Activated CD4-positive, CD25-positive, alpha-beta regulatory T cell treated with anti-CD3 and anti-CD28 coated beads, Interleukin-2, amount 50 U/mL, for 16 hours (primary cell): ENCODE results near the gene KLK12.
"Not testable (repeated sequence)": the region's sequence is repeated elsewhere in the genome, so short reads cannot be mapped to it uniquely, and the experiment has no call there.

Source experiments
- DNase-seq: peaks from one replicate; pipeline ENCODE4 v3.0.0-alpha.2; 2020; ENCODE audit warnings: low read depth, low spot score

The KLK12 gene

DNA sequence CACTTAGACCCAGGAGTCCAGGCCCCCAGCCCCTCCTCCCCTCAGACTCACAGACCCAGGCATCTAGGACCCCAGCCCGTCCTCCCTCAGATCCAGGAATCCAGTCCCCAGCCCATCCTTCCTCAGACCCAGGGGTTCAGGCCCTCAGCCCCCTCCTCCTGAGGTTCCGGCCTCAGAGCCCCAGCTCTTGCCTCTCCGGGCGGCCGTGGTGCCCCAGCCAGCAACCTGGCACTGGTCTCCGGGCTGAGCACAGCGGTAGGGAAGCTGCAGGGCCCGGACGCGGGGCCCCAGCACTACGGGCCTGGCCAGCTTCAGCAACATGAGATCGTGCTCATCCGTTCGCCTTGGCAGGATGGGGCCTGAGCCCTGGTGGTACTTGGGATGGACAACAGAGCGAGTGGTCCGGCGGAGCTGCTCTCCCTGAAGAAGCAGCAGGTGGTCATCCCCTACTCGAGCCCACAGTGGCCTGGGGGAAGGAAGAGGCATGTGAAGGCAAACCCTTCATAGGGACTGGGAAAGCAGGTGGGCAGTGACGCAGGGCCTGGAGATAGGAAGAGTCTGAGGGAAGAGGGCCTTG, 19.0 kb downstream of the KLK12 start:
- no peak for DNase-seq

DNA sequence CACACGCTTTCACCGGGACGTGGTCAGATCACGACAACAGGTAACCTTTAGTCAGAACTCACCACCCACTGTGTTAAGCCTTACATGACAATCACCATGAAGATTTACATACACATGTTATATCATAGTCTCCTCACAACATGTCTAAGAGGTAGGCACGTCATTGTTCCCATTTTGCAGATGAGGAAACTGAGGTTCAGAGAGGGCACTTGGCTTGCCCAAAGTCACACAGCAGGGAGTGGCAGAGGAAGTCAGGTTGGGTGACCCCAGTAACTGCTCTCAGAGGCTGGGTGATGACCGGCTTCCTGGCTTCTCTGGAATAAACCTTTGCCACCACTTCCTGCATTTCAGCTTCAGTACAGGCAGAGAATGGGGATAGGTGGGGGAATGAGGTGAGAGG, 20.6 kb downstream of the KLK12 start:
- DNase-seq = no peak

DNA sequence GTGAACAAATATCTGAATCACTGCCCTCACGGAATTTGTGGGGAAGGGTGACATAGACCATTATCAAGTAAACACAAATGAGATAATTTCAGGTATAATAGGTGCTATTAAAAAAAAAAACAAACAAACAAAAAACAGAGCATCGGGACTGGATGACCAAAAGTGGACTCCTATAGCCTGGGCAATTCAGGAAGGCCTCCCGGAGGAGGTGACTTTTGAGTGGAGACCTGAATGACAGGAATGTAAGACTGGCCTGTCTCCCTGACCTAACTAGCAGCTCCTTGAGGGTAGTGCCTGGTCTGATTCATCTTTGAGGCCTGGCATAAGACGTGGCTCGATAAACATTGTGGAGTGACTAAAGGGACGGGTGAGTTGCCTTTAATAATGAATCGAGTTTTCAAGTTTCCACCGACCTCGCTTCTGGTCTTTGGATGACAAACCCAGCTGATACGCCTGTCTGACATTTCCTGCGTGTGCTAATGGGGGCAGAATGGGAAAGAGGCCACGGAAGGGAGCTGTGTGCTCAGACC, 22.1 kb downstream of the KLK12 start:
- no peak for DNase-seq

DNA sequence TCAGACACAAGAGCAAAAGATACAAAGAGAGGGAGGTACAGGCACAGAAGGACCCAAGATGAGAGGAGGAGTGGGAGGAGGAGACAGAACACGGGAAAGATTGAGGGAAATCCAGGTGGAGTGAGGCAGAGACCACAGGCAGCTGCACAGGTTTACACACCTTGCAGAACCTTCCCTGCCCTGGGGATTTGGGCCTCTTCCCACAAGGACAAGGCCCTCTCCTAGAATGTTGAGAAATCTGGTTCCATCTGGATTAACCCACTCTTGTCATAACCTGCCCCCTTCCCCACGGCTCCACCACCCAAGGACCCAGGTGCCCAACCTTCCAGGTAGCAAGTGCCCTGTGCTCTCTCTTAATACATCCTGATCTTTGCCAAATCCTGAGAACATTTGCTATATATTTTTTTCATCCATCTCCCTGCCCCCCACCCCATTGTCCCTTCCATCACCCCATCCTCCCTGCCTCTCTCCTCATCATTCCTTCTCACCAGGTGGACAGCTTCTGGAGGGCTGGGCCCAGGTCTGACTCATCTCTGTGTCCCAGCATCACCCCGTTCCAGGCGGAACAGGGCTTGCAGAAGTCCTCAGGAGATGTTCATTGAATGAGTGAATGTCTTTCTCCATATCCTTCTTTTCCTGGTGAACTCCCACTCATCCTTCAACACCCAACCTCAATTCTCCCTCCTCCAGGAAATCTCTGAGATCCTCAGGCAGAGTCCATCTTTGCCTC, 24.6 kb downstream of the KLK12 start:
- no peak for DNase-seq

DNA sequence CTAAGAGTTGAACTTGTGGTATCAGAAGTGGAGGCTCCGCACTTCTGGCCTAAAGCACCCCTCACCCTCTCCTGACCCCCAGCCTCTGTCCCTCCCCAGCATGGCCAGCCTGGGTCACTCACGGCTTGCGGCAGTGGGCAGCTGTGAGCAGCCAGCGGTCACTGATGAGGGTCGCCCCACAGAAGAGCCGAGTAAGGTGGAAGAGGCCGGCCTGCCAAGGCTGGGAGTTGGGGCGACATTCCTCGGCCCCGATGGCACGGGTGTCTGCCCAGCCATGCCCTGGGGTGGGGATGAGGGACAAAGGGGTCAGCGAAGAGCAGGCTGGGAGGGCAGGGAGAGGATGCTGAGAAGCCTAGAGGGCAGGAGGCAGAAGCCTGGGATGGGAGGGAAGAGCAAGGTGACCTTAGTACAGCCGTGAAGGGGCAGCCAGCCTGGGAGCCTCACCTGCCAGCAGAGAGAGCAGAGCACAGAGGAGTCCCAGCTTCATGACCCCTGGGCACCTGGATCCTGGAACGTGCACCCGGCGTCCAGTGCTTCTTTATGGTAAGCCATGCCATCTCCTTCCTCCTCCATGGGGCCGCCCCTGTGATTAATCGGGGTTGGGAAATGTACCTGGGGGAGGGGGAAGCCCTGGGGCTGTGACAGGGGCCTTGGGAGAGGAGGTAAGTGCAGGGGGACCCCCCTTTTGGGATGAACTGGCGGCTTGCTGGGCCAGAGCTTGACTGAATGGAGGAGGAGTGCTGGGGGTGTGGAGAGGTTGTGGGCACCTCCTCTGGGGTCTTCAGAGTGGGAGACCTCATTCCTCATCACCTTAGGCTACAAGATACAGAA, 25.5 kb downstream of the KLK12 start:
- no peak for DNase-seq

DNA sequence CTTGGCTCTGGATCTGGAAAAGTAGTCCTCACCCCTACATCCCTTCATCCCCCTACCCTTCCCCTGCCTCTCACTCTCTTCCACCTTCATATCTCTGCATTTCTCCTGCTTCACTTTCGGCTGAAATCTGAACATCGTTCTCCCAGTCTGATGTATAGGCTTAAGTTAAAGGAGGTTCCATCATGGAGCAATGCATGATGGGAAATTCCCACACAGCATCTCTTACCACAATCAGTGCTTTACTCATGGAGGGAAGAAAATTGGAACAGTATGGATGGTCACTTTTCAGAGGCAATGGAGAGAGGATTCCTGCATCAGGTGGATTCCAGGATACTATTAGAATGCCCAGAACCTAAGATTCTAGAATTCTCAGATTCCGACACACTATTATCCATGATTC, 27.3 kb downstream of the KLK12 start:
- DNase-seq = no peak

DNA sequence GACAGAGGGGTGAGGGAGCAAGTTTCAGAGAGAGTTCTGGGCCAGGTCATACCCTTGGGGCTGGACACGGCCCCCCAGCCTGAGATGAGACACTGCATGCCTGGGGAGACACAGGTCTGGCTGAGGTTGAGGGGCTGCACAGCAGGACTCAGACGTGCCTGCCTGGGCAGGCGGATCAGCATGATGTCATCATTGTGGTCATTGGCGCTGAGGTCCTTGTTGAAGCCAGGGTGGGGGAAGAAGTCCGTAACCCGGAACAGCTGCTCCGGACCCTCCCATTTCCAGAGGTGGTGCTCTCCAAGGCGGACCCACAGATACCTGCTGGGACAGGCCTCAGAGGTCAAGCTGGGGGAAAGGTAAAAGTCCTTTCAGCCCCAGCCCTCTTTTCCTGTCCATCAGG, 28.4 kb downstream of the KLK12 start:
- no peak for DNase-seq

DNA sequence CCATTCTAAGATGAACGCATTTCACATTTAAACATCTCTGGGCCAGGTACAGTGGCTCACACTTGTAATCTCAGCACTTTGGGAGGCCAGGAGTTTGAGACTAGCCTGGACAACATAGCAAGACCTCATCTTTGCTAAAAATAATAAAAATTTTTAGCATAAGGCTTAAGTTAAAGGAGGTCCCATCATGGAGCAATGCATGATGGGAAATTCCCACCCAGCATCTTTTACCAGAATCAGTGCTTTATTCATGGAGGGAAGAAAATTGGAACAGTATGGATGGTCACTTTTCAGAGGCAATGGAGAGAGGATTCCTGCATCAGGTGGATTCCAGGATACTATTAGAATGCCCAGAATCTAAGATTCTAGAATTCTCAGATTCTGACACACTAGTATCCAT, 29.6 kb downstream of the KLK12 start:
- DNase-seq = no peak

GRCh38 chr19:51003316-51003715, 31.5 kb downstream of the KLK12 start:
- DNase-seq = no peak

- DNase-seq = no peak
Measured at GRCh38 chr19:51002542-51003311, 32.1 kb downstream of the KLK12 start.

DNA sequence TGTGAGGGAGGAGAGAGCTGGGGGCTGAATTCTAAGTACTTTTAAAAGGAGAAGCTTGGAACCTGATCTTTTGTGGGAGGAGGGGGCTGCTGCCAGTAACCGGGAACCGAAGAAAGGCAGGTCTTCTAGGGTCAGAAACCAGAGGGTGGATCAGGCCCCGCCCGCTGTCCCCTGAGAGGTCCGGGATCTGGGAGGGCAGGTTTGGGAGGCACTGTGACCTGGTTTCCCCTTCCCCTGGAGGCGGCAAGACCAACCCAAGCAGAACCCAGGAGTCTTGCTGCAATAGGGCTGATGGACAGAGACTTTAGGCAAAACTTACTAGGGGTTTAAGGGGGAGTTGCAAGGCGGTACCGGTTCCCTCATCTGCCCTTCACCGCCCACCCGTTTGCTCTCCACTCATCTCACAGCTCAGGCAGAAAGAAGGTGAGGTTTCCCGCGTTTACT, 32.7 kb downstream of the KLK12 start:
- no peak for DNase-seq

DNA sequence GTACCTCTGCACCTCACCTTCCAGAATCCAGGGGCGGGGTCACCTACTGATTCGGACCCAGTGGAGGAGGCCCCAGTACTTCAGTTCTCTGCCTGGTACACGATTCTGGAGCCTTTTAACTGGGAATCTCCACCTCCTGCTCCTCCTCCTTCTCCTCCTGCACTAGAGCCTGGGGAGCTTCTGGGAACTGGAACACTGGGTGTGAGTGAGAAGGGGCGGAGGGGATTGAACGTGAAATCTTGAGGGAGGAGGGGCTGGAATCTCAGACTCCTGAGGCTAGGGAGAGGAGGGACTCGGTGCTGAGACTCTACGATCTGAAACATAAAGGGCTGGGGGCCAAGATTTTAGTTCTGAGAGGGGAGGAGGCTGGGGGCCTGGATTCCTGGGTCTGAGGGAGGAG, 33.3 kb downstream of the KLK12 start, which contains the start of gene KLK8:
TSS of gene KLK8 (minus strand) at position 90 of the 400 bp plus-strand sequence. CDS start 437 bp downstream, outside the sequence.
- DNase-seq = no peak

DNA sequence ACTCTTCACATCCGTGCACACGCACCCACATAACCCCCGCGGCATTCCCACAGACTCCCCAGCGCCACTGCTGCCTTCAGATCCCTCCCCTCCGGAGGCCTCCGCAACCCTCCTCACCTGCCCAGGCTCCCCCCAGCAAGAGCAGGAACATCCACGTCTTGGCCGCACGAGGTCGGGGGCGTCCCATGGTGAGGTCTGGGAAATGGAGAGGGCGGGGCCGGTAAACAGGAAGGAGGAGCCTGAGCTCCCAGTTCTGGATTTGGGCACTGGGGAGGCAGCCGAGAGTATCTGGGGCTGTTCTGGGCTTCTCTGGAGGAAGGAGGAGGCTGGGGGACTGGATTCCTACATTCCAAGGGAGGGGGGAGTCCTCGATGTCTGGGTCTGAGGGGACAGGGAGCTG, 33.8 kb downstream of the KLK12 start:
- no peak for DNase-seq

GRCh38 chr19:51000426-51000825, 34.4 kb downstream of the KLK12 start:
- no peak for DNase-seq

- no peak for DNase-seq
Measured at GRCh38 chr19:50998686-50999085, 36.1 kb downstream of the KLK12 start.

DNA sequence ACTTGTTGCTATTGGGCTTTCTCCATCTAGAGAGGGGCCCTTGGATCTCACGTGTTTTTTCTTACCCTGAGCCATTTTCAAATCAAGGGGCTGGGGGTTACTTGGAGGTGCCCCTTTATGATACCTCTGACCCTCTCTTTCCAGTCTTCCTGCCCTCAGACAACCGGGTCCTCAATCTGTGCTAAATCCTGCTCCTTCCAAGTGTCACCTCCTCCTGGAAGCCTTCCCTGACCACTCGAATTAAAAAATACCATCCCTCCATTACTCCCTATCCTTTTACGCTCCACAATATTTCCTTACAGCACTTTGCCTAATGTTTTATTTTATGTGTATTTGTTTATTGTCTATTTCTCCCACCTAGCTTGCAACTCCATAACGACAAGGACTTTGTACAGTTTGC, 36.7 kb downstream of the KLK12 start:
- no peak for DNase-seq

GRCh38 chr19:50994129-50994528, 40.7 kb downstream of the KLK12 start:
- DNase-seq = no peak

DNA sequence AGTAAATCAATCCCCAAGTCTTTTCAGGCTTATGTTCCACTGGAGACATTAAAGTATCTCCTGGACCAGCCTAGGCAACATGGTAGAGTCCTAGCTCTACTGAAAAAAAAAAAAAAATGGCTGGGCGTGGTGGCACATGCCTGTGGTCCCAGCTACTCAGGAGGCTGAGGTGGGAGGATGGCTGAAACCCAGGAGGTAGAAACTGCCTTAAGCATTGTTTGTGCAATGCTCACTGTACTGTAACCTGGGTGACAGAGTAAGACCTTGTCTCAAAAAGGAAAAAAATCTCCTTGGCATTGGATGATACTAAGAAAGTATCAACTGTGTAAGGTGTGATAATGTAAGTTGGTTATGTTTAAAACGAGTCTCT, 42.2 kb downstream of the KLK12 start:
- DNase-seq = no peak

GRCh38 chr19:50984416-50984815, 50.4 kb downstream of the KLK12 start:
- not testable (repeated sequence) for DNase-seq

- DNase-seq = no peak
Measured at GRCh38 chr19:50983625-50984292, 51.0 kb downstream of the KLK12 start, which contains the start of gene KLK7. TSS of gene KLK7 (minus strand) at chr19:50983917. CDS start at chr19:50982399, 1,518 bp downstream.

- no peak for DNase-seq
Measured at GRCh38 chr19:50982186-50982585, 52.6 kb downstream of the KLK12 start.
